AG04450 (cell line): ENCODE data around the gene COL2A1. TPM values are rescaled to one million over a fixed set of nuclear protein-coding genes. Genes with fewer than 3 reads are reported as not detected.

Experiments
- CTCF ChIA-PET: fragments of 300-600, 350-600 bp; formaldehyde crosslinking; extraction: SDS; loops from one replicate; lab custom pipeline; 2022; ENCODE audit warnings: antibody characterized with exemption, inconsistent platforms; lab: Charles Lee
- POLR2A ChIA-PET: fragments of 350-600 bp; formaldehyde crosslinking; extraction: SDS; loops from one replicate; lab custom pipeline; 2021; ENCODE audit warnings: antibody characterized with exemption, inconsistent platforms; lab: Yijun Ruan, JAX
- DNase-seq: peaks from one replicate; pipeline ENCODE4 v3.0.0-alpha.2; 2011; ENCODE audit warnings: low read depth, low spot score
- H3K27ac ChIP-seq: one replicate; pipeline ENCODE4 v1.5.1; 2012; ENCODE audit warnings: low read depth, low read length, control low read depth
- H3K27me3 ChIP-seq: one replicate; pipeline ENCODE4 v1.6.0; 2012; ENCODE audit warnings: low read length; ENCODE audit not compliant: control insufficient read depth, insufficient read depth
- H3K4me3 ChIP-seq: 2 replicates; pipeline ENCODE4 v1.5.1; 2011; ENCODE audit warnings: mild to moderate bottlenecking, low read depth, low read length, control low read depth
- H3K9me3 ChIP-seq: 2 replicates; pipeline ENCODE4 v1.5.1; 2012; ENCODE audit warnings: low read length; ENCODE audit not compliant: control insufficient read depth, insufficient read depth
- CTCF ChIP-seq: IDR thresholded peaks from 2 replicates; pipeline ENCODE4 v1.5.1; 2011; ENCODE audit warnings: low read depth, low read length, control low read depth, inconsistent platforms
- polyA plus RNA-seq: library from polyadenylated mRNA; depleted of rRNA; stranded (reverse); fragments of >200 nt; gene quantifications from 2 replicates; pipeline ENCODE4 v1.2.3, GENCODE V29; 2011

The COL2A1 gene
- polyA plus RNA-seq, 1 experiment: not detected

DNA sequence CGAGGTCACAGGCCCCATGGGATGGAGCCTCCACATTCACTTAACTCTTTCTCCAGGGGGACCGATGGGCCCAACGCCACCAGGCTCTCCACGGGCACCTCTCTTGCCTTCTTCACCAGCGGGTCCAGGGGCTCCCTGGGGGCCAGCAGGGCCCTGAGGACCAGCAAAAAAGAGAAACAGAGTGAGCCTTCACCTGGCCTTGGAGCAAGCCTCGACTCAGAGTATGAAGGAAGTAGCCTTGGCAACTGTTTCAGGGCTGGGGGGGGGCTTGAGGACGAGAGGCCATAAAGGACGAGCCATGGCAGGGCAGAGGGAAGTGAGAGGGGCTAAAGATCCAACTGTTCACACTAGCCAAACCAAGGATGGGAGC lies 18.0 kb downstream of the COL2A1 start:
- H3K27me3 ChIP-seq: peaks cover 12% of the 10 kb centered on the region
- H3K27ac ChIP-seq: no peak overlapping the region
- POLR2A ChIA-PET: no interaction called here
- no peaks in the 10 kb centered on the region; the same call in 1 of the 2 replicates for H3K9me3 ChIP-seq
- no peak for DNase-seq
- no peak for TF ChIP-seq CTCF
- CTCF ChIA-PET: no interaction called here
- H3K4me3 ChIP-seq: no peak overlapping the region

- ChIA-PET POLR2A (no interaction called here), CTCF (no interaction called here)
- Histone ChIP-seq H3K27ac (no peak overlapping the region), H3K27me3 (peaks cover 9% of the 10 kb centered on the region), H3K9me3 (no peaks in the 10 kb centered on the region; the same call in 1 of the 2 replicates), H3K4me3 (no peak overlapping the region)
- no peak for TF ChIP-seq CTCF
- DNase-seq: no peak
These were observed 18.5 kb downstream of the COL2A1 start for GRCh38 chr12:47985596-47986290.

GRCh38 chr12:47984331-47984801 lies 19.9 kb downstream of the COL2A1 start:
- Histone ChIP-seq H3K9me3 (no peaks in the 10 kb centered on the region; the same call in 1 of the 2 replicates), H3K4me3 (no peak overlapping the region), H3K27ac (no peak overlapping the region), H3K27me3 (peaks cover 9% of the 10 kb centered on the region)
- POLR2A ChIA-PET: no interaction called here
- CTCF ChIA-PET: no interaction called here
- DNase-seq: no peak
- TF ChIP-seq CTCF: no peak

- no peak for TF ChIP-seq CTCF
- ChIA-PET CTCF (interaction anchor here (1.0 kb wide), 1 partner anchor 20 kb away, joined by 3 read pairs; the partner anchor contains the start of gene TMEM106C), POLR2A (no interaction called here)
- Histone ChIP-seq H3K27me3 (peaks cover 14% of the 10 kb centered on the region), H3K9me3 (no peaks in the 10 kb centered on the region; the same call in 1 of the 2 replicates), H3K27ac (no peak overlapping the region), H3K4me3 (no peak overlapping the region)
- DNase-seq: no peak
These were observed 20.6 kb downstream of the COL2A1 start for GRCh38 chr12:47983541-47984115.

GRCh38 chr12:47982770-47983169 lies 21.5 kb downstream of the COL2A1 start:
- DNase-seq: no peak
- Histone ChIP-seq H3K4me3 (no peak overlapping the region), H3K27ac (no peak overlapping the region), H3K27me3 (peaks cover 20% of the 10 kb centered on the region), H3K9me3 (peaks cover 7% of the 10 kb centered on the region; the same call in 1 of the 2 replicates)
- CTCF ChIA-PET: interaction anchor here (1.5 kb wide), 1 partner anchor 19 kb away, joined by 3 read pairs; the partner anchor contains the start of gene TMEM106C
- no peak for TF ChIP-seq CTCF
- POLR2A ChIA-PET: no interaction called here
